HG03378 (cell line): ENCODE measurements around the gene CENPP.

Experiments used
- ATAC-seq: cut with Tn5 transposase; IDR thresholded peaks from one replicate; pipeline ENCODE4 v1.9.1; 2021; ENCODE audit warnings: mild to moderate bottlenecking, moderate library complexity; ENCODE audit not compliant: unreplicated experiment

CENPP gene

GRCh38 chr9:92650839-92651621 lies 325.3 kb downstream of the CENPP start:
- ATAC-seq, result no peak

GRCh38 chr9:92652461-92652860 lies 326.7 kb downstream of the CENPP start:
- no peak for ATAC-seq

- no peak for ATAC-seq
Measured at GRCh38 chr9:92654481-92655301, 328.9 kb downstream of the CENPP start.

- ATAC-seq, result no peak
Measured at GRCh38 chr9:92655366-92655765, 329.6 kb downstream of the CENPP start.

GRCh38 chr9:92655896-92656536 lies 330.3 kb downstream of the CENPP start:
- no peak for ATAC-seq

- no peak for ATAC-seq
Measured at GRCh38 chr9:92656537-92656925, 330.8 kb downstream of the CENPP start.

GRCh38 chr9:92657296-92658094 lies 331.7 kb downstream of the CENPP start:
- ATAC-seq, result no peak

- no peak for ATAC-seq
Measured at GRCh38 chr9:92658176-92658575, 332.4 kb downstream of the CENPP start.

- ATAC-seq, result no peak
Measured at GRCh38 chr9:92658611-92659010, 332.9 kb downstream of the CENPP start.

GRCh38 chr9:92659601-92660000 lies 333.8 kb downstream of the CENPP start:
- no peak for ATAC-seq

GRCh38 chr9:92660266-92660665 lies 334.5 kb downstream of the CENPP start:
- no peak for ATAC-seq

- no peak for ATAC-seq
Measured at GRCh38 chr9:92661127-92661526, 335.4 kb downstream of the CENPP start.

GRCh38 chr9:92661743-92662142 lies 336.0 kb downstream of the CENPP start:
- no peak for ATAC-seq

- no peak for ATAC-seq
Measured at GRCh38 chr9:92663126-92663525, 337.4 kb downstream of the CENPP start.

- ATAC-seq, result no peak
Measured at GRCh38 chr9:92663951-92664350, 338.2 kb downstream of the CENPP start.

GRCh38 chr9:92664394-92665152 lies 338.8 kb downstream of the CENPP start:
- no peak for ATAC-seq

- no peak for ATAC-seq
Measured at GRCh38 chr9:92665836-92666235, 340.1 kb downstream of the CENPP start.

- ATAC-seq, result no peak
Measured at GRCh38 chr9:92666236-92666635, 340.5 kb downstream of the CENPP start.

GRCh38 chr9:92666912-92667532 lies 341.3 kb downstream of the CENPP start:
- no peak for ATAC-seq
